Raji (cell line): ENCODE data around the gene NALCN.

ENCODE experiments used
- POLR2A ChIP-seq: IDR thresholded peaks from 2 replicates; pipeline ENCODE4 v1.6.1; 2011; ENCODE audit warnings: low read depth, low read length, control low read depth; ENCODE audit not compliant: insufficient read depth

Gene NALCN

GRCh38 chr13:101150998-101151397 lies 265.3 kb downstream of the NALCN start:
- no peak for TF ChIP-seq POLR2A

- TF ChIP-seq POLR2A = no peak
Measured at GRCh38 chr13:101149735-101150384, 266.4 kb downstream of the NALCN start.

GRCh38 chr13:101146101-101146898 lies 270.0 kb downstream of the NALCN start:
- no peak for TF ChIP-seq POLR2A

GRCh38 chr13:101144808-101145419 lies 271.4 kb downstream of the NALCN start:
- TF ChIP-seq POLR2A = no peak

GRCh38 chr13:101140936-101141335 lies 275.4 kb downstream of the NALCN start:
- no peak for TF ChIP-seq POLR2A

- no peak for TF ChIP-seq POLR2A
Measured at GRCh38 chr13:101140087-101140770, 276.1 kb downstream of the NALCN start.

GRCh38 chr13:101139081-101139480 lies 277.2 kb downstream of the NALCN start:
- no peak for TF ChIP-seq POLR2A

- TF ChIP-seq POLR2A = no peak
Measured at GRCh38 chr13:101127741-101128353, 288.5 kb downstream of the NALCN start.

- TF ChIP-seq POLR2A = no peak
Measured at GRCh38 chr13:101123028-101123427, 293.3 kb downstream of the NALCN start.

- no peak for TF ChIP-seq POLR2A
Measured at GRCh38 chr13:101121608-101122007, 294.7 kb downstream of the NALCN start.

GRCh38 chr13:101120007-101120406 lies 296.3 kb downstream of the NALCN start:
- TF ChIP-seq POLR2A = no peak

GRCh38 chr13:101116826-101117225 lies 299.5 kb downstream of the NALCN start:
- no peak for TF ChIP-seq POLR2A

GRCh38 chr13:101116341-101116740 lies 300.0 kb downstream of the NALCN start:
- no peak for TF ChIP-seq POLR2A

- TF ChIP-seq POLR2A = no peak
Measured at GRCh38 chr13:101115762-101116171, 300.5 kb downstream of the NALCN start.

- TF ChIP-seq POLR2A = no peak
Measured at GRCh38 chr13:101111894-101112293, 304.4 kb downstream of the NALCN start.

- no peak for TF ChIP-seq POLR2A
Measured at GRCh38 chr13:101109005-101109404, 307.3 kb downstream of the NALCN start.

- TF ChIP-seq POLR2A = no peak
Measured at GRCh38 chr13:101098873-101099272, 317.4 kb downstream of the NALCN start.
